Right renal cortex interstitium (tissue), 3 donors: ENCODE results near the gene ENTPD2. TPM values are rescaled to one million over a fixed set of nuclear protein-coding genes. Genes with fewer than 3 reads are reported as not detected.

Experiments
- DNase-seq, 3 donors: peaks; one replicate each; pipeline ENCODE4 v3.0.0-alpha.2; 2013; ENCODE audit warnings: low read depth in 3 of 3, low spot score in 2 of 3
- polyA plus RNA-seq, 3 donors: library from polyadenylated mRNA; unstranded; fragments of 120-200 nt; gene quantifications; one replicate each; pipeline ENCODE4 v1.2.1, GENCODE V29; 2013; ENCODE audit not compliant: insufficient read length in 3 of 3

The ENTPD2 gene
- 1 to 10 TPM; 2.9 to 3.9 (median 3.3) TPM for polyA plus RNA-seq

GRCh38 chr9:137053944-137054931 lies at the start of gene ENTPD2:
ENTPD2 (minus strand) TSS chr9:137054061; CDS start chr9:137053997, 64 bp downstream.
- DNase-seq, result no peak

DNA sequence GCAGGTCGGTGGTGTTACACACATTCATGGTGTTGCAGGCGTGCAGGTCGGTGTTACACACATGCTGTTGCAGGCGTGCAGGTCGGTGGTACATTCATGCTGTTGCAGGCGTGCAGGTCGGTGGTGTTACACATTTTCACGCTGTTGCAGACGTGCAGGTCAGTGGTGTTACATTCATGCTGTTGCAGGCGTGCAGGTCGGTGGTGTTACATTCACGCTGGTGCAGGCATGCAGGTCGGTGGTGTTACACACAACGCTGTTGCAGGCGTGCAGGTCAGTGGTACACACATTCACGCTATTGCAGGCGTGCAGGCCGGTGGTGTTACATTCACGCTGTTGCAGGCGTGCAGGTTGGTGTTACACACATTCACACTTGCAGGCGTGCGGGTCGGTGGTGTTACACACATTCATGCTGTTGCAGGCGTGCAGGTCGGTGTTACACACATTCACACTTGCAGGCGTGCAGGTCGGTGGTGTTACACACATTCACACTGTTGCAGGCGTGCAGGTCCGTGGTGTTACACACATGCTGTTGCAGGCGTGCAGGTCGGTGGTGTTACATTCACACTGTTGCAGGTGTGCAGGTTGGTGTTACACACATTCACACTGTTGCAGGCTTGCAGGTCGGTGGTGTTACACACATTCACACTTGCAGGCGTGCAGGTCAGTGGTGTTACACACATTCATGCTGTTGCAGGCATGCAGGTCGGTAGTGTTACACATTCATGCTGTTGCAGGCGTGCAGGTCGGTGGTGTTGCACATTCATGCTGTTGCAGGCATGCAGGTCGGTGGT lies 49.5 kb upstream of the ENTPD2 start:
- DNase-seq, result no peak

- DNase-seq, result no peak
Measured at GRCh38 chr9:137099231-137099630, 45.4 kb upstream of the ENTPD2 start.

DNA sequence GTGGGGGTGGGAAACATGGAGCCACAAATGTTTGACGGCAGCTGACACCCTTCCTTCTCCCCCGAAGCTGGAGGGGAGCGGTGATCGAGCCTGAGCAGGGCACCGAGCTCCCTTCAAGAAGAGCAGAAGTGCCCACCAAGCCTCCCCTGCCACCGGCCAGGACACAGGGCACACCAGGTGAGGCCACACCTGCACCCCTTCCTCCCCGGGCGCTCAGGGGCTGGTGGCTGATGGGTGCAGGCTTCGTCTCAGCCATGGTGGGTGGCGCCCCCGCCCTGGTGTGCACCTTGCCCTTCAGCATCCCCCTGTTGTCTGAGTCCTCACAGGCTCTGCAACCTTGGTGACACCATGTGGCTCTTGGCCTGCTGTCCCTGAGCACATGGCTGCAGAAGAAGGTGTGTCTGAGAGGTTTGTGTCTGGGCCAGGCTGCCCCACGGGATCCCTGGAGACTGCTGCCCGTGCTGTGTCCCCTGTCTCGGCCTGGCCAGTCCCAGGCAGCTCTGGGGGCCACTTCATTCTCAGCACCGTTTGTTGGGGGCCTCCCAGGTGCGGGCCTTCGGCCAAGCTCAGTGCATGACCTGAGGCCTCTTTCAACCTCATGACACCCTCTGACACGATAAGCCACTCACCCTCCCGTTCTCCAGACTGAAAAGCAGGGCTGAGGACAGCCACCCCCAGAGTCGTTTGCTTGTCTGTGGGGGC lies 44.1 kb upstream of the ENTPD2 start:
- DNase-seq, result no peak

- DNase-seq, result no peak
Measured at GRCh38 chr9:137096785-137097546, 43.1 kb upstream of the ENTPD2 start.

- no peak for DNase-seq
Measured at GRCh38 chr9:137095664-137096517, 42.0 kb upstream of the ENTPD2 start.

DNA sequence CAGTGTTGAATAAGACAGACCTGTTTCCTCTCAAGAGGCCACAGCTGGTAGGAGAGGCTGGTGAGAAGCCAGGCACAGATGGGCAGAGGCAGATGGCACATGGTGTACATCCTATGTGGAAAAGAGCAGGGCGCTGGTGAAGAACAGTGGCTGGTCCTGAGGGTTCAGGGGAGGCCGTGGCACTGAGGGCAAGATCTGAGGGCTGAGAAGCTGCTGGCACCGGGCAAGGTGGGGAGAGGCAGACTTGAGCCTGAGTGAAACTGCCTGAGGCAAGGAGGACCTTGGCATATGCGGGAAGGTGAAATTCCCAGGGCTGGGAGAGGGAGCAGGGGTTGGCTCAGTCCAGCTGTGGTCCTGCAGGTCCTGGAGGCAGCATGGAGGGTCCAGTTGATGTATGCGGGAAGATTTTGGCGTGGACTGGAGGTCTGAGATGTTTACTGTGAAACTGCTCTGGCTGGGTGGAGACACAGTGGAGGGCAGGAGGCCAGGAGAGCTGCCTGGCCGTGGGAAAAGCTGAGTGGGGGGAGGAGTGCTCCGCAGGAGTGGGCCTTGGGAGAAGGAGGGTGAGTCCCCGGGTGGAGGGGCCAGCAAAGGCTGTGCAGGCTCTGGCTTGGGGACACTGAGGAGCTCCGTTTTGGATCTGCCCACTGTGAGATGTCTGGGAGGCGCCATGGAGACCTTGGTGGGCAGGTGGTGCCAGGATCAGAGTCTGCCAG lies 35.5 kb upstream of the ENTPD2 start:
- DNase-seq, result no peak

DNA sequence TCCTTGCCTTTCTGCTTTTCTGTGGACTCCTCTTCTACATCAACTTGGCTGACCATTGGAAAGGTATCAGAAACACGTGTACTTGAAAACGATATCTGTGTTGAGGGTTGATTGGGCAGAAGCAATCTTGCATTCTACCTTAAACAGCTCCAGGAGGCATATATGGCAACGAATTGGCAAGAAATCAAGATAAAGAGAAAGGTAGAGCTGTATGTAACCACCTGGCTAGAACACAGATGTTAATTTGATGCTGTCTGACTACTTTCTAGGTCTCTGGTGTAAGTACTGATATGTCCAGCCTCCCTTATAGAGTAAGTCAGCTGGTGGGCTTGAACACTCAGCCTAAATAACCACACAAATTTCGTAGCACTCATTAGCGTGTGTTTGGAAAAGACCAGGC lies 34.3 kb upstream of the ENTPD2 start:
- DNase-seq, result no peak

GRCh38 chr9:137087409-137087925 lies 33.6 kb upstream of the ENTPD2 start:
- no peak for DNase-seq

- DNase-seq, result peak; percentile 91 to 96 (median 95)
Measured at GRCh38 chr9:137086531-137087408, 32.9 kb upstream of the ENTPD2 start, which contains the start of gene MAN1B1. MAN1B1 (plus strand) TSS chr9:137086985; CDS start chr9:137087000, 15 bp downstream.

DNA sequence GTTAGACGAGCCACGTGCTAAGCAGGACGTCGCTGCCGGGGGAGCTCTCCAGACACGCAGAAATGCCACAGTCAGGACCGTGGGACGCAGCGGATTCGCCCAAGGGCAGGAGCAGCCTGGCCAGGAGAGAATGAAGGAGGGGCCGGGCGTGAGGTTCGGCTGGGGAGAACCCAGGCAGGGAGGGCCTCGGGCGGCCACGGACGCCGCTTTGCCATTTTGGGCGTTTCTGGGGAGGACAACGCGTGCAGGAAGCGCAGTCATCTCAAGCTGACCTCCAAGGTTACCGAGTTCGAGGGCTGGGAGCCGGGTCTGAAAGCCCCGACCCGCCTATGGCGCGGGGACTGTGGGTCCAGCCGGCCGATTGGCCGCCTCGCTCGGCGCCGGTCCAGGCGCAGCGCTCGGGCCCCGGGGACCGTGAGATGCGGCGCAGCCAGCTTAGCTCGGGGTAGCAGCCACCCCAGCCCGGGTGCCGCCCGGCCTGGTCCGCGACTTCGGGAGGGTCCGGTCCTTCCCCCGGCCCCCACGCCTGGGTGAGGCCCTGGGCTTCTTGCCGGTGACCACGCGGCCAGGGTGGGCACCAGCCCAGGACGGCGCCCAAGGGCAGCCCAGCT lies 32.2 kb upstream of the ENTPD2 start:
- no peak for DNase-seq

DNA sequence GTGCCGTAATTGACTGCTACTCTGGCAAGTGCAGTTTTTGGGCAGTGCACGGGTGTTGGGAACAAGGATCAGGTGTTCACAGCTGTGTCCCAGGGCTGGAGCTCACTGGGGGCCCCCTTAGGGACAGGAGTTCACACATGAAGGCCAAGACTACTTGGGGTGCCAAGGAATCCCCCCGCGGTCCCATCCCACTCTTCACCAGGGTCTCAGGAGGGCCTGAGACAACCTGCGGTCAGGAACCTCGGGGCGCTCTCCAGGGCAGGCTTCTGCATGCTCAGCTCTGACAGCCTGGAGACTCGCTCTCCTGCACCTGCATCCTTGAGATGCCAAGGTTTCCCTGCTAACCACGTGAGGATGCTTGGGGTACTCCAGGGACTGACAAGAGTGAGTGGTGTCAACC lies 30.7 kb upstream of the ENTPD2 start:
- no peak for DNase-seq

GRCh38 chr9:137083394-137084004 lies 29.6 kb upstream of the ENTPD2 start:
- DNase-seq, result no peak

DNA sequence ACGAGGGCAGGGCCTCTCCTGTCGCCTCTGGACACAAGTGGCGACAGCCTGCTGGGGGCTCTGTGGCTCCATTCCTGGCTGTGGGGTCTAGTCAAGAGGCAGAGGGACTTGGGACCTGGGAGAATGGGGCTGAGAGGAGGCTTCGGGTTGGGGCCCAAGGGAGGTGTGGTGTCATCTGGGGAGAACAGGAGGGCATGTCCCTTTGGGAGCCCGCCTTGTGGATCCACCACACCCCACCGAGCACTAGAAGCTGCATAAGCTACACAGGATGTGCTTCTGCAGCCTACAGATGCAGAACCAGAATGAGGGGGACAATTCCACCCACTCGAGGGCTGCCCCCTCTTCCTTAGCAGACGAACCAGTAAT lies 29.0 kb upstream of the ENTPD2 start:
- DNase-seq, result no peak

GRCh38 chr9:137082222-137082924 lies 28.5 kb upstream of the ENTPD2 start:
- DNase-seq, result no peak
